ENCODE data around the gene TRAPPC11. TPM values are rescaled to one million over a fixed set of nuclear protein-coding genes. Genes with fewer than 3 reads are reported as not detected.

The TRAPPC11 gene
- total and polyA plus RNA-seq, 4 donors = 7.6 to 27.9 (median 14.9) TPM

DNA sequence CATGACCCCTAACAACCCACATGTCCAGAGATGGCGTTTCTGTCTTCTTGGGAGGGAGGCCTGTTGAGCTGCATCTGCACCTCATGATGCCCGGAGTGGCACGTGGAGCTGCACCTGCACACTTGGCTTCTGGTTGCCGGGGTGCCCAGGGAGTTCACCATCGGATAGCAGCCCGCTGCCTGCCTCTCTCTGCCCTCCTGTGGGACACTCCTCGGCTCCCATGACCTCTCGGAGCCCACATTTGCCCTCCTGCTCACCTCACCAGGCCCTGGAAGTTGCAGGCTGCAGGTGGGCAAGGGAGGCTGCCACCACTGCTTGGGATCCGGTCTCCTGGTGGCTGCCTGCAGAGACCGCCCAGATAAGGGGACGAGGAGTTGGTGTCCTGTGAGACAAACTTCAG lies 74.1 kb downstream of the TRAPPC11 start:
- no peak for DNase-seq (ENCODE audit: low spot score)
- H3K9ac ChIP-seq (ENCODE audit: low read depth in 1 of 2, low read length in 2 of 2) = no peak overlapping the region
- no peak overlapping the region for H3K4me3 ChIP-seq (ENCODE audit: low read depth in 1 of 3, low read length in 3 of 3)
- TF ChIP-seq, protein P1, sequence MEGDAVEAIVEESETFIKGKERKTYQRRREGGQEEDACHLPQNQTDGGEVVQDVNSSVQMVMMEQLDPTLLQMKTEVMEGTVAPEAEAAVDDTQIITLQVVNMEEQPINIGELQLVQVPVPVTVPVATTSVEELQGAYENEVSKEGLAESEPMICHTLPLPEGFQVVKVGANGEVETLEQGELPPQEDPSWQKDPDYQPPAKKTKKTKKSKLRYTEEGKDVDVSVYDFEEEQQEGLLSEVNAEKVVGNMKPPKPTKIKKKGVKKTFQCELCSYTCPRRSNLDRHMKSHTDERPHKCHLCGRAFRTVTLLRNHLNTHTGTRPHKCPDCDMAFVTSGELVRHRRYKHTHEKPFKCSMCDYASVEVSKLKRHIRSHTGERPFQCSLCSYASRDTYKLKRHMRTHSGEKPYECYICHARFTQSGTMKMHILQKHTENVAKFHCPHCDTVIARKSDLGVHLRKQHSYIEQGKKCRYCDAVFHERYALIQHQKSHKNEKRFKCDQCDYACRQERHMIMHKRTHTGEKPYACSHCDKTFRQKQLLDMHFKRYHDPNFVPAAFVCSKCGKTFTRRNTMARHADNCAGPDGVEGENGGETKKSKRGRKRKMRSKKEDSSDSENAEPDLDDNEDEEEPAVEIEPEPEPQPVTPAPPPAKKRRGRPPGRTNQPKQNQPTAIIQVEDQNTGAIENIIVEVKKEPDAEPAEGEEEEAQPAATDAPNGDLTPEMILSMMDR (IDR thresholded peaks at IDR 0.05; ENCODE audit: low read depth, low read length, missing input control) = no peak
- no peak for TF ChIP-seq FOXA1 (IDR thresholded peaks at IDR 0.05)
- no peak for TF ChIP-seq RXRA (IDR thresholded peaks at IDR 0.05)
- TF ChIP-seq TAF1 (conservative IDR thresholded peaks at IDR 0.05) = no peak
- TF ChIP-seq HNF4A (conservative IDR thresholded peaks at IDR 0.05) = no peak
- TF ChIP-seq, protein P2, sequence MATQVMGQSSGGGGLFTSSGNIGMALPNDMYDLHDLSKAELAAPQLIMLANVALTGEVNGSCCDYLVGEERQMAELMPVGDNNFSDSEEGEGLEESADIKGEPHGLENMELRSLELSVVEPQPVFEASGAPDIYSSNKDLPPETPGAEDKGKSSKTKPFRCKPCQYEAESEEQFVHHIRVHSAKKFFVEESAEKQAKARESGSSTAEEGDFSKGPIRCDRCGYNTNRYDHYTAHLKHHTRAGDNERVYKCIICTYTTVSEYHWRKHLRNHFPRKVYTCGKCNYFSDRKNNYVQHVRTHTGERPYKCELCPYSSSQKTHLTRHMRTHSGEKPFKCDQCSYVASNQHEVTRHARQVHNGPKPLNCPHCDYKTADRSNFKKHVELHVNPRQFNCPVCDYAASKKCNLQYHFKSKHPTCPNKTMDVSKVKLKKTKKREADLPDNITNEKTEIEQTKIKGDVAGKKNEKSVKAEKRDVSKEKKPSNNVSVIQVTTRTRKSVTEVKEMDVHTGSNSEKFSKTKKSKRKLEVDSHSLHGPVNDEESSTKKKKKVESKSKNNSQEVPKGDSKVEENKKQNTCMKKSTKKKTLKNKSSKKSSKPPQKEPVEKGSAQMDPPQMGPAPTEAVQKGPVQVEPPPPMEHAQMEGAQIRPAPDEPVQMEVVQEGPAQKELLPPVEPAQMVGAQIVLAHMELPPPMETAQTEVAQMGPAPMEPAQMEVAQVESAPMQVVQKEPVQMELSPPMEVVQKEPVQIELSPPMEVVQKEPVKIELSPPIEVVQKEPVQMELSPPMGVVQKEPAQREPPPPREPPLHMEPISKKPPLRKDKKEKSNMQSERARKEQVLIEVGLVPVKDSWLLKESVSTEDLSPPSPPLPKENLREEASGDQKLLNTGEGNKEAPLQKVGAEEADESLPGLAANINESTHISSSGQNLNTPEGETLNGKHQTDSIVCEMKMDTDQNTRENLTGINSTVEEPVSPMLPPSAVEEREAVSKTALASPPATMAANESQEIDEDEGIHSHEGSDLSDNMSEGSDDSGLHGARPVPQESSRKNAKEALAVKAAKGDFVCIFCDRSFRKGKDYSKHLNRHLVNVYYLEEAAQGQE (IDR thresholded peaks at IDR 0.05) = no peak
- TF ChIP-seq NR2F2 (IDR thresholded peaks at IDR 0.05) = no peak
- TF ChIP-seq RAD21 (IDR thresholded peaks at IDR 0.05) = no peak
- no peak for TF ChIP-seq JUND (IDR thresholded peaks at IDR 0.05)
- TF ChIP-seq GABPA (IDR thresholded peaks at IDR 0.05 in 1 of 2, conservative IDR thresholded peaks at IDR 0.05 in 1 of 2) = no peak
- no peak for TF ChIP-seq HNF4G (IDR thresholded peaks at IDR 0.05)
- no peak for TF ChIP-seq FOXA2 (IDR thresholded peaks at IDR 0.05)
- TF ChIP-seq SP1 (IDR thresholded peaks at IDR 0.05) = no peak
- TF ChIP-seq, protein P3, sequence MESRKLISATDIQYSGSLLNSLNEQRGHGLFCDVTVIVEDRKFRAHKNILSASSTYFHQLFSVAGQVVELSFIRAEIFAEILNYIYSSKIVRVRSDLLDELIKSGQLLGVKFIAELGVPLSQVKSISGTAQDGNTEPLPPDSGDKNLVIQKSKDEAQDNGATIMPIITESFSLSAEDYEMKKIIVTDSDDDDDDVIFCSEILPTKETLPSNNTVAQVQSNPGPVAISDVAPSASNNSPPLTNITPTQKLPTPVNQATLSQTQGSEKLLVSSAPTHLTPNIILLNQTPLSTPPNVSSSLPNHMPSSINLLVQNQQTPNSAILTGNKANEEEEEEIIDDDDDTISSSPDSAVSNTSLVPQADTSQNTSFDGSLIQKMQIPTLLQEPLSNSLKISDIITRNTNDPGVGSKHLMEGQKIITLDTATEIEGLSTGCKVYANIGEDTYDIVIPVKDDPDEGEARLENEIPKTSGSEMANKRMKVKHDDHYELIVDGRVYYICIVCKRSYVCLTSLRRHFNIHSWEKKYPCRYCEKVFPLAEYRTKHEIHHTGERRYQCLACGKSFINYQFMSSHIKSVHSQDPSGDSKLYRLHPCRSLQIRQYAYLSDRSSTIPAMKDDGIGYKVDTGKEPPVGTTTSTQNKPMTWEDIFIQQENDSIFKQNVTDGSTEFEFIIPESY (IDR thresholded peaks at IDR 0.05) = no peak
- TF ChIP-seq, protein P4, sequence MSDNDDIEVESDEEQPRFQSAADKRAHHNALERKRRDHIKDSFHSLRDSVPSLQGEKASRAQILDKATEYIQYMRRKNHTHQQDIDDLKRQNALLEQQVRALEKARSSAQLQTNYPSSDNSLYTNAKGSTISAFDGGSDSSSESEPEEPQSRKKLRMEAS (IDR thresholded peaks at IDR 0.05) = no peak
- TF ChIP-seq, protein P5, sequence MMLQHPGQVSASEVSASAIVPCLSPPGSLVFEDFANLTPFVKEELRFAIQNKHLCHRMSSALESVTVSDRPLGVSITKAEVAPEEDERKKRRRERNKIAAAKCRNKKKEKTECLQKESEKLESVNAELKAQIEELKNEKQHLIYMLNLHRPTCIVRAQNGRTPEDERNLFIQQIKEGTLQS (IDR thresholded peaks at IDR 0.05) = no peak
- no peak for TF ChIP-seq EGR1 (IDR thresholded peaks at IDR 0.05; ENCODE audit: low read depth in 2 of 2)
- H3K4me1 ChIP-seq (ENCODE audit: control insufficient read depth in 4 of 4, insufficient read depth in 4 of 4, low read length in 3 of 4) = no peaks in the 10 kb centered on the region
- 91% methylated on average over 11 of the region's 11 CpGs for WGBS
- H3K36me3 ChIP-seq (ENCODE audit: control insufficient read depth in 4 of 4, insufficient read depth in 3 of 4, low read depth in 1 of 4, low read length in 3 of 4) = no peaks in the 10 kb centered on the region
- no peaks in the 10 kb centered on the region for H3K9me3 ChIP-seq (ENCODE audit: control insufficient read depth in 4 of 4, low read length in 3 of 4)
- H3K27ac ChIP-seq (ENCODE audit: low read depth in 1 of 2, low read length in 2 of 2) = no peak overlapping the region
- no peaks in the 10 kb centered on the region for H3K27me3 ChIP-seq (ENCODE audit: control insufficient read depth in 4 of 4, insufficient read depth in 4 of 4, low read length in 3 of 4)

Measured in liver (tissue), 9 donors.